ENCODE data around the gene TM4SF20.

TM4SF20 gene

DNA sequence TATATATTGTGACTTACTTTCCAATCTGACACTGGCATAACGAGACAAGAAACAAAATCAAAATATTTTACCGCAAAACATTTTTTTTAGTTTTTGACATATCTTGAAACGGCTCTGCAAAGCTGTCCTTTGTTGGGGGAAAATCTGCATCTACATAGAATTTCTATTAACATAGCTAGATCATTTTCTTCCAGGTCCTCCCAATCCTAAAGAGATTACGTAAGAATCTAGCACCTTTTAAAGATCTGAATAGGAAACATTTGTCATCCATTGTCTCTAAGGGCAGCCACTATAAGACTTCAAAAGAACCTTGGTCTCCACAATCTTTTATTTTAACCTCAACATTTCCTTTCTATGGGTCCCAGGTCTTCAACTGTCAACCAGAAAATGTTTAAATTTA lies 55.3 kb downstream of the TM4SF20 start:
- no peak for DNase-seq (ENCODE audit: low read depth in 2 of 2, low spot score in 1 of 2)

DNA sequence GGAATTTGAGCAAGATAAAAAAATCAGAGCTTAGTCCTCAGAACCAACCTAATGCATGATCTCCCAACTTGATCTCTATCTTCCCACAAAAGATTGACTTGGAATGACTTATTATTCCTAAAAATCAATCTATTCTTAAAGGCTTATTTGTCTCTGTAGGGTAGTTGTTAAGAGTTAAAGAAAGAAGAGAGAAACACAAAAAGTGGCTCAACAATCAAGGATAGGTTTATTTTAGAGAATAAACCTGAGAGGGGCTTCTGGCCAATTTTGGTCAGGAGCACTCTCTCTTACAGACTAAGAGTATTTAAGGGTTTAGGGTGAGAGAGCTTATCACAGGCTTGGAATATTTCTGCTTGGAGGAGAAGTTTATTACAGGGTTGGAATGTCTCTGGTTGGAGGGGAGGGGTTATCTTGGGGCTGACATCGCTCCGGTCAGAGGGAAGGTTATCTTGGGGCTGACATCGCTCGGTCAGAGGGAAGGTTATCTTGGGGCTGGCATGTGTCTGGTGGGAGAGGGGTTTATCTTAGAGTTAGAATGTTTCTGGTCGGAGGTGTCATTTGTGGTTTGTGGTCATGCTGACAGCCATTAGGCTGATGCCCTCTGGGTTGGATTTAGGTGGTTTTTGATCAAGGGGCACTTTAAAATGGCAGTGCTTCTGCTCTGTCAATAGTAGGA lies 56.4 kb downstream of the TM4SF20 start:
- no peak for DNase-seq (ENCODE audit: low read depth in 2 of 2, low spot score in 1 of 2)

DNA sequence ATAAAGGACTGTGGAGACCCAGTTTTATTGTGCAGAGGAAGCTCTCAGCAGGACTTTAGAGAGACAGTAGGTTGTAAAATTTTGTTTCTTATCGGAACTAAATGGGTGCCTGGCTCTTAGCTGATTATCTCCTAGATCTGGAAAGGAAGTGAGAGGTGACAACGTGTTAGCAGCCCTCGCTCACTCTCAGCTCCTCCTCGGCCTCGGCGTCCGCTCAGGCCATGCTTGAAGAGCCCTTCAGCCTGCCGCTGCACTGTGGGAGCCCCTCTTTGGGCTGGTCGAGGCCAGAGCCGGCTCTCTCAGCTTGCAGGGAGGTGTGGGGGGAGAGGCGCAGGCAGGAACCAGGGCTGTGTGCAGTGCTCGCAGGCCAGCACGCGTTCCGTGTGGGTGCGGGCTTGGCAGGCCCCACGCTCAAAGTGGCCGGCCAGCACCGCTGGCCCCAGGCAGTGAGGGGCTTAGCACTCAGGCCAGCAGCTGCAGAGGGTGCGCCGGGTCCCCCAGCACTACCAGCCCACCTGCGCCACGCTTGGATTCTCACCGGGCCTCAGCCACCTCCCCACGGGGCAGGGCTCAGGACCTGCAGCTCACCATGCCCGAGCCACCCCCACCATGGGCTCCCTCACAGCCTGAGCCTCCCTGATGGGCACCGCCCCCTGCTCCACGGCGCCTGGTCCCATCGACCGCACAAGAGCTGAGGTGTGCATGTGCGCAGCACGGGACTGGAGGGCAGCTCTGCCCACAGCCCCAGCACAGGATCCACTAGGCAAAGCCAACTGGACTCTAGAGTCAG lies 58.6 kb downstream of the TM4SF20 start:
- no peak for DNase-seq (ENCODE audit: low read depth in 2 of 2, low spot score in 1 of 2)

DNA sequence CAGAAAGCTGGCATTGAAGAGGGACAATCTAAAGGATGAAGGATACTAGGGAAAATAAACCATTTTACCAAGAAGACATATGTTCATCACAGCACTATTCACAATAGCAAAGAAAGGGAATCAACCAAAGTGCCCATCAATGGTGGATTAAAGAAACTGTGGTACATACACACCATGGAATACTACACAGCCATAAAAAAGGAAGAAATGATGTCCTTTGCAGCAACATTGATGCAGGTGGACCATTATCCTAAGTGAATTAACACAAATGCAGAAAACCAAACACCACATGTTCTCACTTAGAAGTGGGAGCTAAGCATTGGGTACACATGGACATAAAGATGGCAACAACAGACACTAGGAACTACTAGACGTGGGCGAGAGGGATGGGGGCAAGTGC lies 61.3 kb downstream of the TM4SF20 start:
- no peak for DNase-seq (ENCODE audit: low read depth in 2 of 2, low spot score in 1 of 2)

DNA sequence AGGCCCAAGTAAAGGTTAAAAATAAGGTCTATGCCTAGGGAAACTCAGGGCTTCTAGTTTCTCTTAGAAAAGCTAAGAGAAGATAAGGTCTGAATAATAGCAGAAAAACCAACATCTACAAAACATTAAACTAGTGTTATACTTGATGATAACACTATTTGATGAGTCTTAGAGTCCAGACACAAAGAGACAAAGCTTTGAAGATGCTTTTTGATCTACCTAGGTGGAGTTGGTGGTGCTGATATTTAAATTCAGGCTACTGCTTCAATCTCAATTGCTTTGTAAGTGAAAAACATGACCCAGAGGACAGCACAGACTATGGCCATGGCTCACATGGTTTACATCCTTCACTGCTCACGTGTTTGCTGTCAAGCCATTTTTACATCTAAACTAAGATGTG lies 65.8 kb downstream of the TM4SF20 start:
- DNase-seq (ENCODE audit: low read depth in 2 of 2, low spot score in 1 of 2), result no peak

DNA sequence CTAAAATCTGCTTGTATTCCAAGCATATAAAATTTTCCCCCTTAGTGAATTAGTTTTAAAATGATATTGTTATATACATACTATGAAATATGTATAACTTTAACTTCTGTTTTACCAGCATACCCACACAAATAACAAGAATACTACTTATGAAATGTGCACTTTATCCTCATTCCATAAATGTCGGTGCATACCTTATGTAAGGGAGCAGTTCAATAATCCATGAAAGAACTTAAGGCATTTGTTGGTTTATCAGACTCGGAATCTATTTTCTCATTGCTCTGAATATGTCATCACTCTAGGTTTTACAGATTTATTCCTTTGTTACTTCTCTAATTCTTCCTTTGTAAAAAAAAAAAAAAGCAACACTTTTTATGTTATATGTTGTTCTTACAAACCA lies 66.5 kb downstream of the TM4SF20 start:
- no peak for DNase-seq (ENCODE audit: low read depth in 2 of 2, low spot score in 1 of 2)

Data from stimulated activated CD8-positive, alpha-beta memory T cell treated with anti-CD3 and anti-CD28 coated beads, Interleukin-4, amount 100 ng/mL, for 1 hour (primary cell).